Tibial artery (tissue), 4 donors: ENCODE measurements around the gene CIAO2B.
A peak's percentile ranks its signal among the peaks of the same experiment; 100 is the strongest.

Experiments used
- DNase-seq, 2 donors: peaks; one replicate each; pipeline ENCODE4 v3.0.0-alpha.2; 2019
- H3K27ac ChIP-seq, 2 donors: fragments of 200-600 bp; sonication (generic) in 1 of 2; 1 replicate in 1 of 2; 2 replicates in 1 of 2; pipeline ENCODE4 v1.5.1; 2018 to 2019; ENCODE audit warnings: mild to moderate bottlenecking in 1 of 2
- H3K27me3 ChIP-seq, 2 donors: fragments of 200-600 bp; sonication (generic) in 1 of 2; one replicate each; pipeline versions ENCODE4 v1.5.1 to v1.6.0; 2016 to 2019
- H3K36me3 ChIP-seq, 3 donors: fragments of 200-600 bp; sonication (generic) in 2 of 3; one replicate each; pipeline ENCODE4 v1.5.1; 2016 to 2019; ENCODE audit warnings: mild to moderate bottlenecking in 2 of 3
- H3K4me1 ChIP-seq, 4 donors: fragments of 200-600 bp; sonication (generic) in 2 of 4; 1 replicate in 3 of 4; 2 replicates in 1 of 4; pipeline ENCODE4 v1.5.1; 2016 to 2019
- H3K4me3 ChIP-seq, 2 donors: fragments of 200-600 bp; sonication (generic) in 1 of 2; 1 replicate in 1 of 2; 2 replicates in 1 of 2; pipeline ENCODE4 v1.5.1; 2018 to 2019; ENCODE audit warnings: mild to moderate bottlenecking in 2 of 2
- H3K9me3 ChIP-seq, 3 donors: fragments of 200-600 bp; sonication (generic) in 1 of 3; one replicate each; pipeline ENCODE4 v1.5.1; 2016 to 2019
- intact Hi-C: fragments of 100-400 bp; cut with DNase I; formaldehyde crosslinking; loops from one replicate; pipeline ENCODE4 v1.15.0; 2023; ENCODE audit warnings: low total_unique reads
- TF ChIP-seq, protein P1 (sequence below), 2 experiments: fragments of 200-600 bp in 1 of 2; fragments of 450-650 bp in 1 of 2; IDR thresholded peaks; one replicate each; pipeline ENCODE4 v1.5.1; 2017 to 2019; ENCODE audit warnings: antibody characterized with exemption in 2 of 2, mild to moderate bottlenecking in 1 of 2, moderate library complexity in 1 of 2

The CIAO2B gene

DNA sequence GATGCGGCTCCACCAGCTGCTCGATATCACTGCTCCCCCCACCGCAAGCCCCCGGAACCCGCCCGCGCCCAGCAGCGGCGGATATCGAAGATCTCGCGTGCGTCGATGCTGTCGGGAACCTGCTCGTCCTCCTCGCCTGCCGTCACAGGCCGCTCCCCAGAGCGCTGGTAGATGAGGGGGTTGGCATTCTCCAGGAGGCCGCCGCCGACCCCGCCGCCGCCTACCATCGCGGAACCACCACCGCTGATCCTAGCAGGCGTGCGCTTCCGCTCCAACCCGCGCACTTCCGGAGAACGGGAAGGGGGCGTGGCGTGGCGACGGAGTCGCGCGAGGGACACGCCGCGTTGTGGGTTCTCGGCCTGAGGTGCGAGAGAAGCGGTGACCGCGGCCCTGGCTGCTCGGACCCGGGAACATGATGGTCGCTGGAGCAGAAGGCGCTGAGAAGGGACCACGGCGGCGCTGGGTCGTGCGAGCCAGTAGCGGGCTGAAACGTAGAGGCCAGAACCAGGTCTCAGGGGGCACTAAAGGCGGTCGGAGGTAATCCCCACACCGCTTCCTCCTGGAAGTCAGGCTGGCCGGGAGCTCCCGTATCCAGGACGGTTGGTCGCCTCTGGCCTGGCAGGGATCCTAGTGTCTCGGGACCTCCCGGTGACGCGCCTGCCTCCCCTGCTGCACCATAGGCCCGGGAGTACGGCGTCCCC is at the start of gene CIAO2B:
Gene CIAO2B (minus strand): TSS at position 265 of the 701 bp plus-strand sequence. CDS start 38 bp downstream, at position 227.
- Histone ChIP-seq H3K36me3 (peaks cover 0 to 47% (median 15%) of the 10 kb centered on the region in 3 donors), H3K9me3 (no peaks in the 10 kb centered on the region), H3K4me3 (peak within 1 kb of the TSS; percentile 95 to 97), H3K4me1 (peaks cover 4 to 45% (median 35%) of the 10 kb centered on the region in 4 donors), H3K27ac (peak within 1 kb of the TSS; percentile 95 to 97), H3K27me3 (no peaks in the 10 kb centered on the region)
- intact Hi-C loops: loop anchor here (2.0 kb wide), 1 partner anchor 39 kb away; no protein-coding TSS in a partner anchor
- DNase-seq: peak; percentile 86 to 94
- TF ChIP-seq, protein P1, sequence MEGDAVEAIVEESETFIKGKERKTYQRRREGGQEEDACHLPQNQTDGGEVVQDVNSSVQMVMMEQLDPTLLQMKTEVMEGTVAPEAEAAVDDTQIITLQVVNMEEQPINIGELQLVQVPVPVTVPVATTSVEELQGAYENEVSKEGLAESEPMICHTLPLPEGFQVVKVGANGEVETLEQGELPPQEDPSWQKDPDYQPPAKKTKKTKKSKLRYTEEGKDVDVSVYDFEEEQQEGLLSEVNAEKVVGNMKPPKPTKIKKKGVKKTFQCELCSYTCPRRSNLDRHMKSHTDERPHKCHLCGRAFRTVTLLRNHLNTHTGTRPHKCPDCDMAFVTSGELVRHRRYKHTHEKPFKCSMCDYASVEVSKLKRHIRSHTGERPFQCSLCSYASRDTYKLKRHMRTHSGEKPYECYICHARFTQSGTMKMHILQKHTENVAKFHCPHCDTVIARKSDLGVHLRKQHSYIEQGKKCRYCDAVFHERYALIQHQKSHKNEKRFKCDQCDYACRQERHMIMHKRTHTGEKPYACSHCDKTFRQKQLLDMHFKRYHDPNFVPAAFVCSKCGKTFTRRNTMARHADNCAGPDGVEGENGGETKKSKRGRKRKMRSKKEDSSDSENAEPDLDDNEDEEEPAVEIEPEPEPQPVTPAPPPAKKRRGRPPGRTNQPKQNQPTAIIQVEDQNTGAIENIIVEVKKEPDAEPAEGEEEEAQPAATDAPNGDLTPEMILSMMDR (IDR thresholded peaks at IDR 0.05): no peak

DNA sequence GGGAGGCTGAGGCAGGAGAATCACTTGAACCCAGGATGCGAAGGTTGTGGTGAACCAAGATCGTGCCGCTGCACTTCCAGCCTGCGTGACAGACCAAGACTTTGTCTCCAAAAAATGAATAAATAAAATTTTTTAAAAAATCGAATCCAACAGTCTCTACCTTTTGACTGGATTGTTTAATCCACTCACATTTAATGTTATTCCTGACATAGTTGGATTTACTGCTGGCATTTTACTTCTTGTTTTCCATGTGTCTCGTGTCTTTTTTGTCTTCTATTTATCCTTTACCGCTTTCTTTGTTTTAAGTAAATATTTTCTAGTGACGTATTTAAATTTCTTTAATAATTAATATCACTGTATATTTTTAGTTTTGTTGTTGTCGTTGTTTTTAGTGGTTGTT is 48.8 kb upstream of the CIAO2B start:
- peaks cover 0 to 13% (median 0%) of the 10 kb centered on the region in 4 donors for H3K4me1 ChIP-seq
- intact Hi-C loops: no loop called here
- H3K4me3 ChIP-seq: no peak overlapping the region
- H3K36me3 ChIP-seq: no peaks in the 10 kb centered on the region
- no peak for DNase-seq
- no peaks in the 10 kb centered on the region for H3K9me3 ChIP-seq
- TF ChIP-seq, protein P1 (IDR thresholded peaks at IDR 0.05): no peak
- no peak overlapping the region for H3K27ac ChIP-seq
- peaks cover 0 to 2% of the 10 kb centered on the region in 2 donors for H3K27me3 ChIP-seq

DNA sequence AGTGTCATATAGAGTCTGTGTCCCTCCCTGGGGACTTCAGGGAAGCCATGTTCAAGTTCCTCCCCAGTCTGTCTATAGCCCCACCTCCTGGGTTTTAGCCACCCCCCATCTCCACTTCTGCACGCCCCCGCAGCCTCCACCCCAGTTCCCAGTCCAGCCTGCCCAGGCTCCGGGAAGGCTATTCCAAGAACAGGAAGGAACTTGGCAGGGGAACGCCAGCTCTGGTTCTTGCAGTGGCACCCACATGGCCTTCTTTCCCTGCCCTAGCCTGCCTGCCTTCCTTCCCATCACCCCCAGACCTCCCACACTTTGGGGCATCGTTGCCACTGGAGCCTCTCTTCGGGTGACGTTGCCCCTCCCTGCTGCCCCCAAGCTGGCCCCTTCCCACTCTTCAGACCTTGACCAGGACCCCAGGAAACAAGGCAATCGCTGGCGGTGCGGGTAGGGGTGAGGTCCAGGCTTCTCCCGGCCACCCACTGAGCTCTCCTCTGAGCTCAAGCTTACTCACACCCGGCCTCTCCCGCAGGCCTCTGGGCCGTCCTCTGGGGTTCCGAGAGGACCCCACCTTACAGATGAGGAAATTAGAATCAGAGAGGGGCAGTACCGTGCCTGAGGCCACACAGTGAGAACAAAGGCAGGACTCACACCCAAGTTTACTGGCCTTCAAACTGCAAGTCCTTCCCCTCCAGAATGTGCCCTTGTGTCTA is 45.0 kb upstream of the CIAO2B start:
- DNase-seq: peak in 1 of 2 donors; percentile 78
- Histone ChIP-seq H3K4me1 (peaks cover 0 to 13% (median 0%) of the 10 kb centered on the region in 4 donors), H3K27ac (peak overlapping the region in 1 of 2 donors; percentile 32), H3K4me3 (no peak overlapping the region), H3K36me3 (no peaks in the 10 kb centered on the region), H3K9me3 (no peaks in the 10 kb centered on the region), H3K27me3 (peaks cover 0 to 7% of the 10 kb centered on the region in 2 donors)
- intact Hi-C loops: loop anchor here (10.0 kb wide), 1 partner anchor 206 kb away; the partner anchor contains the start of gene MATCAP1
- TF ChIP-seq, protein P1 (IDR thresholded peaks at IDR 0.05): no peak

DNA sequence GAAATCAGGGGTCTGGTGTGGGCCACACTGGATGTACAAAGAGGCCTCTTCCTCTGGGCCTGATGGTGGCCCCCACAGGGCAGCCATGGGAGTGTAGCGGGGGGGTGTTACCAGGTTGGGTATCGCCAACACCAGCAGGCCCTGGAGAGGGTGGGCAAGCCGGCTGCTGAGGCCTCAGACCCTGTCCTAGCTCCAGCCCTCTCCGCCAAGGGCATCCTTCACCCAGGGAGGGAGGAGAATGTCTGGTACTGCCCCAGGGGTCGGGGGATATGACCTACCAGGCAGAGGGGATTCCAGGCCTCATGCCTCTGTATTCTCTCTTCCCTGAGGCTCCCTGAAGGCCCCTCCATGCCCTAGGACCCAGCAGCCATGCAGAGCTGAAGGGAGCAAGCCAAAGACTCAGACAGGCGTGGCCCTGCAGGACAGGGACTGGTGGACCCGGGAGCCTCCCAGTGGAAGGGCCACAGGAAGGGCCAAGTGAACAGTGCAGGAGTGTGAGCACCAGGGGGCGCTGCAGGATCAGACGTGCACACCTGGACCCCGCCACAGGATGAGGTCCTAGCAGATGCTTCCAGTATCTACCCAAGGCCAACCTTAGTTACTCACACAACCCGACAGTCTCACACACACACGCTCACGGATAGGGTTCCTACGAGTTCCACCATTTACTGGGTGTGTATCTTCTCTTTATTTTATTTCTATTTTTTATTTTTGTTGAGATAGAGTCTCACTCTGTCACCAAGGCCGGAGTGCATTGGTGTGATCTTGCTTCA is 43.3 kb upstream of the CIAO2B start:
- H3K27me3 ChIP-seq: peaks cover 0 to 17% of the 10 kb centered on the region in 2 donors
- TF ChIP-seq, protein P1 (IDR thresholded peaks at IDR 0.05): peak; percentile 95 to 99
- H3K4me3 ChIP-seq: no peak overlapping the region
- intact Hi-C loops: loop anchor here (1.0 to 10.0 kb wide), 2 partner anchors 177 to 207 kb away; partner anchors contain the start of gene MATCAP1
- no peaks in the 10 kb centered on the region for H3K9me3 ChIP-seq
- peaks cover 0 to 13% (median 0%) of the 10 kb centered on the region in 4 donors for H3K4me1 ChIP-seq
- peak; percentile 89 to 91 for DNase-seq
- no peak overlapping the region for H3K27ac ChIP-seq
- no peaks in the 10 kb centered on the region for H3K36me3 ChIP-seq

DNA sequence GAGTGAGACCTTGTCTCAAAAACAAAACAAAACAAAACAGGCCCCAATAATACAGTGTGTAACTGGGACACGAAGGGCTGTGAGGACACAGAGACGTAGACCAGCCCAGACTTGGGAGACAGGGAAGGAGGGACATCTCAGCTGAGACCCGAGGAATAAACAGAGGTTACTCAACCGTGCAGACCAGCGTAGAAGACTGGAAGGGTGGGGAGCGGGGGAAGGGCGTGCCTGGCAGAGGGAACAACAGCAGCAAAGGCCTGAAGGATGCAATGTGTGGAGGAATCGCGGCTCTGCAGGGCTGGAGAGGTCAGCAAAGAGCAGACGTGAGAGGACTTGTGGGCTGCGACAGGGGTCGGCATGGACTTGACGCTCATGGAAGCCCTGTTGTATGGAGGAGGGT is 42.5 kb upstream of the CIAO2B start:
- intact Hi-C loops: loop anchor here (1.0 to 10.0 kb wide), 2 partner anchors 178 to 208 kb away; partner anchors contain the start of gene MATCAP1
- no peak overlapping the region for H3K4me3 ChIP-seq
- no peaks in the 10 kb centered on the region for H3K9me3 ChIP-seq
- H3K27ac ChIP-seq: no peak overlapping the region
- peaks cover 0 to 17% of the 10 kb centered on the region in 2 donors for H3K27me3 ChIP-seq
- H3K4me1 ChIP-seq: peaks cover 0 to 13% (median 0%) of the 10 kb centered on the region in 4 donors
- no peak for DNase-seq
- TF ChIP-seq, protein P1 (IDR thresholded peaks at IDR 0.05): no peak
- no peaks in the 10 kb centered on the region for H3K36me3 ChIP-seq
